GM12878 (cell line): ENCODE results near the gene CYLC1. TPM values are rescaled to one million over a fixed set of nuclear protein-coding genes. Genes with fewer than 3 reads are reported as not detected.

Experiments used
- ATAC-seq: fragments of 200-7000 bp; cut with Tn5 transposase; 3 replicates; pipeline ENCODE4 v1.9.1; 2020; ENCODE audit warnings: mild to moderate bottlenecking, moderate library complexity
- BruUV-seq: library from RNA; stranded (reverse); fragments of 400-500 nt; replicated peaks from 2 replicates; lab custom pipeline; 2021; lab: Mats Ljungman, UMichigan
- CTCF ChIA-PET: fragments of 300-600 bp; sonication (Branson Sonifier 250); formaldehyde crosslinking; extraction: SDS; loops from one replicate; lab custom pipeline; 2021; ENCODE audit warnings: inconsistent platforms; lab: Yijun Ruan, JAX
- POLR2A ChIA-PET: fragments of 350-600 bp; formaldehyde crosslinking; extraction: SDS; loops from one replicate; lab custom pipeline; 2021; ENCODE audit warnings: inconsistent platforms; lab: Charles Lee
- RAD21 ChIA-PET: fragments of 300-600 bp; sonication (Branson Sonifier 250); formaldehyde crosslinking; loops from one replicate; lab custom pipeline; 2023; ENCODE audit warnings: antibody characterized with exemption; ENCODE audit not compliant: unreplicated experiment; lab: Charles Lee
- SMC1A ChIA-PET: fragments of 300-600 bp; sonication (Branson Sonifier 250); formaldehyde crosslinking; loops from one replicate; lab custom pipeline; 2023; ENCODE audit not compliant: unreplicated experiment, uncharacterized antibody; lab: Charles Lee
- DNase-seq: peaks from one replicate; pipeline ENCODE4 v3.0.0-alpha.2; 2011; ENCODE audit warnings: low read depth, low spot score
- FAIRE-seq: peaks from 3 replicates; lab custom pipeline; 2011; peaks lifted over from hg19 to GRCh38; lab: Jason Lieb, UNC
- H2AFZ ChIP-seq: 2 replicates; pipeline ENCODE4 v1.6.0; 2011; ENCODE audit warnings: low read depth, low read length, control low read depth; ENCODE audit not compliant: control insufficient read depth
- H3K27ac ChIP-seq: 2 replicates; pipeline ENCODE4 v1.5.1; 2011; ENCODE audit warnings: control low read depth; ENCODE audit not compliant: control insufficient read depth, insufficient read depth
- H3K27me3 ChIP-seq, 2 experiments: replicated peaks in 1 of 2; 2 replicates each; pipeline versions ENCODE4 v1.6.0 to v1.6.1; 2011; ENCODE audit warnings: low read length in 1 of 2; ENCODE audit not compliant: control insufficient read depth in 2 of 2, insufficient read depth in 2 of 2
- H3K36me3 ChIP-seq, 2 experiments: 2 replicates each; pipeline ENCODE4 v1.5.1; 2011; ENCODE audit warnings: low read length in 1 of 2; ENCODE audit not compliant: control insufficient read depth in 2 of 2, insufficient read depth in 2 of 2
- H3K4me1 ChIP-seq: 2 replicates; pipeline ENCODE4 v1.6.1; 2011; ENCODE audit warnings: mild to moderate bottlenecking, low read length, moderate library complexity, mixed read lengths; ENCODE audit not compliant: control insufficient read depth, insufficient read depth
- H3K4me2 ChIP-seq: 2 replicates; pipeline ENCODE4 v1.6.0; 2011; ENCODE audit warnings: control low read depth; ENCODE audit not compliant: control insufficient read depth, insufficient read depth
- H3K4me3 ChIP-seq: fragments of 200-600 bp; sonication (generic); 2 replicates; pipeline ENCODE4 v1.5.1; 2016
- H3K79me2 ChIP-seq: 2 replicates; pipeline ENCODE4 v1.6.0; 2011; ENCODE audit warnings: low read length; ENCODE audit not compliant: control insufficient read depth, insufficient read depth
- H3K9ac ChIP-seq: 2 replicates; pipeline ENCODE4 v1.8.0; 2011; ENCODE audit warnings: low read length, control low read depth, mixed read lengths; ENCODE audit not compliant: control insufficient read depth, insufficient read depth
- H3K9me3 ChIP-seq: replicated peaks from 3 replicates; pipeline ENCODE4 v1.5.1; 2011; ENCODE audit warnings: mild to moderate bottlenecking, low read length; ENCODE audit not compliant: control insufficient read depth, insufficient read depth
- H4K20me1 ChIP-seq: 2 replicates; pipeline ENCODE4 v1.6.0; 2011; ENCODE audit not compliant: control insufficient read depth, insufficient read depth
- ASH2L ChIP-seq: fragments of 300-600, 200-600 bp; sonication (generic); IDR thresholded peaks from 2 replicates; pipeline ENCODE4 v1.6.1; 2017; ENCODE audit warnings: low read depth, mild to moderate bottlenecking, borderline replicate concordance
- BCLAF1 ChIP-seq: fragments of 450-650 bp; IDR thresholded peaks from 2 replicates; pipeline ENCODE4 v1.6.1; 2017; ENCODE audit warnings: antibody characterized with exemption, mild to moderate bottlenecking, moderate library complexity
- BHLHE40 ChIP-seq, 2 experiments: fragments of 450-650 bp in 1 of 2; IDR thresholded peaks; 2 replicates each; pipeline ENCODE4 v1.6.1; 2011 to 2017; ENCODE audit warnings: low read depth in 2 of 2, borderline replicate concordance in 1 of 2, improper control_type of control experiment in 1 of 2, low read length in 1 of 2, mild to moderate bottlenecking in 1 of 2
- CTCF ChIP-seq, 3 experiments: IDR thresholded peaks in 2 of 3; conservative IDR thresholded peaks in 1 of 3; 2 replicates each; pipeline ENCODE4 v1.5.1; 2011; ENCODE audit warnings: low read depth in 3 of 3, low read length in 3 of 3, mild to moderate bottlenecking in 3 of 3, control low read depth in 2 of 3, moderate library complexity in 2 of 3, inconsistent platforms in 1 of 3, mixed read lengths in 1 of 3; ENCODE audit not compliant: control insufficient read depth in 2 of 3, insufficient read depth in 1 of 3; ENCODE audit errors: extremely low read depth in 1 of 3
- RAD21 ChIP-seq: IDR thresholded peaks from 2 replicates; pipeline ENCODE4 v1.6.1; 2011; ENCODE audit warnings: mild to moderate bottlenecking, low read depth, low read length, moderate library complexity; ENCODE audit not compliant: insufficient read depth
- TAF1 ChIP-seq: IDR thresholded peaks from 2 replicates; pipeline ENCODE4 v1.6.1; 2011; ENCODE audit warnings: mild to moderate bottlenecking, low read depth, low read length, borderline replicate concordance
- WGBS: methylation state at CpG from one replicate; pipeline ENCODE4 v1.1.6; 2016; ENCODE audit warnings: low lambda C conversion rate; ENCODE audit not compliant: insufficient replicate concordance, insufficient coverage; ENCODE audit errors: missing lambda C conversion rate; 5-methylcytosine and 5-hydroxymethylcytosine counted together
- in situ Hi-C: fragments of 300-500 bp; cut with MboI; formaldehyde crosslinking; loops from 9 replicates; pipeline ENCODE4 v1.14.3; 2018; ENCODE audit warnings: mixed read lengths
- intact Hi-C: fragments of 100-400 bp; cut with micrococcal nuclease; formaldehyde crosslinking; loops from one replicate; pipeline ENCODE4 v1.14.2; 2022; ENCODE audit not compliant: unreplicated experiment
- polyA plus RNA-seq, 11 experiments: library from polyadenylated mRNA; depleted of rRNA in 4 of 11; unstranded in 6 of 11; stranded (reverse) in 5 of 11; fragments of >200 nt; fragmentation: Nextera tagmentation in 4 of 11; fragmentation: Illumina TruSeq in 1 of 11; extraction: Ambion mirVana in 4 of 11; extraction: Trizol in 1 of 11; gene quantifications; 1 replicate in 1 of 11; 2 replicates in 10 of 11; pipeline versions ENCODE4 v1.2.1 to v1.2.3, GENCODE V29; 2011 to 2016; ENCODE audit warnings: inconsistent platforms in 2 of 11, missing spikeins in 2 of 11, low read depth in 1 of 11
- total RNA-seq, 4 experiments: library from RNA; depleted of rRNA in 3 of 4; stranded (reverse); fragments of >200 nt in 3 of 4; fragmentation: Illumina TruSeq in 1 of 4; extraction: Trizol in 1 of 4; gene quantifications; 2 replicates each; pipeline versions ENCODE4 v1.2.1 to v1.2.3, GENCODE V29; 2013 to 2021

CYLC1 gene
- total and polyA plus RNA-seq, 10 of the 15 experiments (the other 5 are each of a cell fraction or from before 2014, with no cell fraction given): not detected

- TF ChIP-seq ASH2L: no peak
- 0 out of 2 replicates have a peak, but pooled peaks have one; percentile 17 for TF ChIP-seq RAD21
- no peak for TF ChIP-seq BCLAF1
- TF ChIP-seq TAF1: no peak
- no peak for TF ChIP-seq BHLHE40 (IDR thresholded peaks at IDR 0.05; ENCODE audit: borderline replicate concordance in 1 of 2, low read depth in 2 of 2, low read length in 1 of 2)
- TF ChIP-seq CTCF (IDR thresholded peaks at IDR 0.05 in 2 of 3, conservative IDR thresholded peaks at IDR 0.05 in 1 of 3; ENCODE audit: control insufficient read depth in 2 of 3, extremely low read depth in 1 of 3, insufficient read depth in 1 of 3, low read depth in 3 of 3, low read length in 3 of 3): peak in 1 of 3 experiments; percentile 5; a peak in 1 of 6 replicates
- DNase-seq (no peak), ATAC-seq (no peak), FAIRE-seq (no peak)
- CTCF ChIA-PET: no interaction called here
- H3K4me3 ChIP-seq: no peak overlapping the region
- H3K79me2 ChIP-seq: no peaks in the 10 kb centered on the region
- intact Hi-C loops: no loop called here
- 16% methylated on average over 2 of the region's 2 CpGs for WGBS
- H3K27ac ChIP-seq: no peak overlapping the region
- H3K27me3 ChIP-seq: no peaks in the 10 kb centered on the region
- H3K4me2 ChIP-seq: no peak overlapping the region
- BruUV-seq: no TSS peak
- no peak overlapping the region for H3K9ac ChIP-seq
- POLR2A ChIA-PET: no interaction called here
- RAD21 ChIA-PET: no interaction called here
- no peaks in the 10 kb centered on the region for H3K36me3 ChIP-seq
- H2AFZ ChIP-seq: no peak overlapping the region
- no peaks in the 10 kb centered on the region for H3K9me3 ChIP-seq
- SMC1A ChIA-PET: no interaction called here
- H4K20me1 ChIP-seq: no peaks in the 10 kb centered on the region
- no peaks in the 10 kb centered on the region for H3K4me1 ChIP-seq
- in situ Hi-C loops: no loop called here
Measured at GRCh38 chrX:83934220-83934619, 73.3 kb downstream of the CYLC1 start.
